Skeletal muscle satellite cell (primary cell): ENCODE results near the gene NOXO1. TPM values are rescaled to one million over a fixed set of nuclear protein-coding genes. Genes with fewer than 3 reads are reported as not detected.

Experiments
- H3K27me3 ChIP-seq: 2 replicates; pipeline ENCODE4 v1.7.0; 2013; ENCODE audit warnings: low read length; ENCODE audit not compliant: control insufficient read depth, insufficient read depth
- H3K36me3 ChIP-seq: 2 replicates; pipeline ENCODE4 v1.7.0; 2013; ENCODE audit warnings: mild to moderate bottlenecking, control low read depth, low read length; ENCODE audit not compliant: insufficient read depth
- H3K4me1 ChIP-seq: 2 replicates; pipeline ENCODE4 v1.7.0; 2013; ENCODE audit warnings: low read length; ENCODE audit not compliant: control insufficient read depth, insufficient read depth
- H3K4me2 ChIP-seq: 2 replicates; pipeline ENCODE4 v1.7.0; 2013; ENCODE audit warnings: mild to moderate bottlenecking, low read length
- H3K4me3 ChIP-seq: 2 replicates; pipeline ENCODE4 v1.7.0; 2013; ENCODE audit warnings: low read length
- H3K9ac ChIP-seq: 2 replicates; pipeline ENCODE4 v1.7.0; 2013; ENCODE audit warnings: mild to moderate bottlenecking, low read depth, low read length, moderate library complexity
- H3K9me3 ChIP-seq: replicated peaks from 2 replicates; pipeline ENCODE4 v1.7.0; 2013; ENCODE audit warnings: mild to moderate bottlenecking, control low read depth, low read length
- small RNA-seq: library from RNA; depleted of rRNA; stranded (forward); fragments of <200 nt; gene quantifications from one replicate; pipeline ENCODE3, GENCODE V24; 2012

NOXO1 gene

DNA sequence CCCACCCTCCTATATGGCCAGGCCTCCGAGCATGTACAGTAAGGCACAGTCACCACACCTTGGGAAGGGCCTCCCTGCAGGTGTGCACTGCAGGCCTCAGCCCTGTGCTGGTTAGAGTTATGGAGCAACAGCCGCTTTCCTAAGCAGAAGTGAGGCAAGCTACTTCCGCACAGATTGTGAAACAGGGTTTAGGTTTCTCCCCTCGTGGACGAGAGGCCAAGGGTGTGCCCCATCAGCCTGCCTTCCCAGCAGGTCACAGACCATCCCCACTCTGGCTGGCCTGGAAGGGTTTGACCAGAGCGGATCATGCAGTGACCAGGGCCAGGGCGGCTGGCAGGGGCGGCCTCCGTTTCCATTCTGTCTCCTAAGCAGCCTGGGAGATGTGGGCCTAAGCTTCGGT lies 43.0 kb downstream of the NOXO1 start:
- no peak overlapping the region for H3K4me3 ChIP-seq
- no peak overlapping the region for H3K9ac ChIP-seq
- peaks cover 25% of the 10 kb centered on the region for H3K36me3 ChIP-seq
- H3K4me2 ChIP-seq, result no peak overlapping the region
- H3K9me3 ChIP-seq, result no peaks in the 10 kb centered on the region
- peaks cover 3% of the 10 kb centered on the region for H3K27me3 ChIP-seq
- peaks cover 16% of the 10 kb centered on the region for H3K4me1 ChIP-seq

DNA sequence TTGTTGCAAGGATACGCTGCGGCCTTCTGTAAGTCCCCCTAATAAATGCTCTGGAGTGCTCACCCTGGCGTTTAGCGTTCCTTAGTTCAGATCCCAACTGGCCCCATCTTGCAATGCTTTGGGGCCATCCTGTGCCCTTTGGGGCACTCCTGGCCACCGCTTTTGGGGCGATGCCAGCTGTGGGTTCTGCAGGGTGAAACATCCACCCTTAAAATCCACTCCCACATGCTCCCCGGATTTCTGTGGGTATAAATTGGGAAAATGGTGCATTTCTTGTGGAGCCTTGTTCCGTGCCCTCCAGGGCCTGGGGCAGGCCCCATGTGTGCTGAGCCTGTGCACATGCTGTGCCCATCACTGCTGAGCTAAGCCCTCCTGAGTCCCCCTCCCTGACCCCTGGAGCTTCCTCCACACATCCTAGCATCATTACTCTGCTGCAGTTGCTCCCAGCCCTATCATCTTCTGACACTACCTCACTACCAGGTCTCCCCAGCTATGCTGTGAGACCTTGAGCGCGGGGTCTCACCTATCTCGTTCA lies 44.3 kb downstream of the NOXO1 start:
- Histone ChIP-seq H3K9ac (no peak overlapping the region), H3K4me1 (peaks cover 8% of the 10 kb centered on the region), H3K4me3 (no peak overlapping the region), H3K9me3 (no peaks in the 10 kb centered on the region), H3K4me2 (no peak overlapping the region), H3K27me3 (peaks cover 3% of the 10 kb centered on the region), H3K36me3 (peaks cover 25% of the 10 kb centered on the region)

DNA sequence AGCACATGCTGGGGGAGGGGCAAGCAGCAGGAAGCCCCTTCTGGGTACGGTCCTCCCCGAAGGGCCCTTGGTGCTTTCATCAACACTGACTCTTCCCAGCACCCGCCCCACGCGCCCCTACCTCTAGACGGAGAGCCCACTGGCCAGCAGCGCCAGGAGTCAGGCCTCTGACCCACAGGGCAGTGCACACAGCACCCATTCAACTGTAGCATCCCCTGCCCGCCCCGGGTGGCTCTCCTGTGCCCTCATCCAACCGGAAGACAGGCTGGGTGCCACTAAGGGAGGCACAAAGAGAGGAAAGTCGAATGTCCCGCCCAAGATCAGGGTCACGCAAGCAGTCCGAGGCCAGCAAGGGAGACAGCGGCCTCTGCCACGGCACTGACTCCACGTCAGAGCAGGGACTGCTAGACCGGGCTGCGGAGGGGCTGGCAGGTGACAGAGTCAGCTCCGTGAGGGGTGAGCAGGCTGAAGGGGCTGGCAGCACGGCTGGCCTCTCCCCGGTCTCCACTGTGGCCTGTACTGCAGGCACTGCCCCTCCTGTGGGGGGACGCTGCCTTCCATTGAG lies 48.1 kb downstream of the NOXO1 start:
- peaks cover 4% of the 10 kb centered on the region for H3K36me3 ChIP-seq
- no peak overlapping the region for H3K4me2 ChIP-seq
- H3K4me1 ChIP-seq, result peaks cover 7% of the 10 kb centered on the region
- H3K27me3 ChIP-seq, result peaks cover 3% of the 10 kb centered on the region
- H3K9me3 ChIP-seq, result no peaks in the 10 kb centered on the region
- H3K4me3 ChIP-seq, result no peak overlapping the region
- H3K9ac ChIP-seq, result no peak overlapping the region

DNA sequence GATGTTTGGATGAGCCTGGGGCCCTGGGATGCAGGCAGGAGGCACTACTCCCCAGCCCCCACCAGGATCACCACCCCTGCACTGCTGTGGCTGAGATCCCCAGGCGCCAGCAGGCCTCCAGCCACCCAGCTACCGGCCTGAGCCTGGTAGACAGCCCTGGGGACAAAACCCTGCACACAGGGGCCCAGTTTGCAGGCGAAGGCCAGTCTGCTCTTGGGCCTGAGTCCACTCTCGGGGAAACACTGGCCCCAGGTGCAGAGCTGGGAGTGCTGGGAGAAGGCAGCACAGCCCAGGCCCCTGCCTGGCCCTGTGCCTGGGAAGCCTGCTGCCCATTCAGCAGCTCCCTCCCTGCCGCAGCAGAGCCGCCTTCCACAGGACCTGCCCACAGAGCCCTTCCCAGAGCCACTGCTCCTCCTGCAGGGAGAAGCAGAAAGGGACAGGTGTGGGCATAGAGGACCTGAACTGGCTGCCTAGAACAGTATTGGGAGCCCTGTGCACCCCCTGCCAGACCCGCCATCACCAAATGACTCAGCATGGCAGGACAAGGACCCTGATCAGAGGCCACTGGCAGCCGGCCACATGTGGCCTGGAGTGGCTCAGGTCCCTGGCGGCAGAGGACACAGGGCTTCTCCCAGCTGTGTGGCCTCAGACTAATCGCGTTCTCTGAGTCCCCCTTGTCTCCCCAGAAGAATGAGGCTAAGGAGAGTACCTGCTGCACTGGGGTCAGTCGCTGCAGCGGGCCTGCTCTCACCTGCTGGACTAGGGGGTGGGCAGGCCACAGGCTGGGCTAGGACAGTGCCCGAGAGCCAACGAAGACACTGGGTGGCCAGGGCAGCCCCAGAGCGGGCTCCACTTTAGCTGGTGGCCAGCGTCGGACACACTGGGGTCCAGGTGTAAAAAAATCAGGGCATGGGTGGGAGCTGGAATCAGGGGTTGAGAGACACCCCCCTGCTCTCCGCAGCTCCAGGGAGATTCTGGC lies 48.9 kb downstream of the NOXO1 start:
- H3K4me1 ChIP-seq, result peaks cover 7% of the 10 kb centered on the region
- no peak overlapping the region for H3K4me2 ChIP-seq
- H3K36me3 ChIP-seq, result no peaks in the 10 kb centered on the region
- H3K9ac ChIP-seq, result no peak overlapping the region
- peaks cover 3% of the 10 kb centered on the region for H3K27me3 ChIP-seq
- H3K4me3 ChIP-seq, result no peak overlapping the region
- no peaks in the 10 kb centered on the region for H3K9me3 ChIP-seq

DNA sequence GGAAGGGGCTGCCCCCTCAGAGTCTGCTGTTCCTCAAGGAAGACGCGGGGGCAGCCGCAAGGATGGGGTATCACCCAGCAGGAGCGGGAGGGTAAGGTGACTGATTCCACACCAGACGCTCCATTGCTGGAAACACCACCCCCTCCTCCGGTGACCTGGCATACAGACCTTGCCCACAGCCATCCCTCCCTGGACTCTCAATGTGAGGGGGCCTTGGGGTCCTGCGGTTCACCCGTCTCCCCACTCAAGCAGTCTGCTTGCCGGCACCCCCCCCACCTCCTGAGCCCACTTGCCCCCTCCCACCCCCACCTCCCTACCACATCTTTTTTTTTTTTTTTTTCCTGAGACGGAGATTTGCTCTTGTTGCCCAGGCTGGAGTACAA lies 50.9 kb downstream of the NOXO1 start:
- no peak overlapping the region for H3K9ac ChIP-seq
- H3K4me3 ChIP-seq, result no peak overlapping the region
- H3K27me3 ChIP-seq, result peaks cover 6% of the 10 kb centered on the region
- H3K4me2 ChIP-seq, result no peak overlapping the region
- H3K4me1 ChIP-seq, result peaks cover 4% of the 10 kb centered on the region
- no peaks in the 10 kb centered on the region for H3K36me3 ChIP-seq
- no peaks in the 10 kb centered on the region for H3K9me3 ChIP-seq

DNA sequence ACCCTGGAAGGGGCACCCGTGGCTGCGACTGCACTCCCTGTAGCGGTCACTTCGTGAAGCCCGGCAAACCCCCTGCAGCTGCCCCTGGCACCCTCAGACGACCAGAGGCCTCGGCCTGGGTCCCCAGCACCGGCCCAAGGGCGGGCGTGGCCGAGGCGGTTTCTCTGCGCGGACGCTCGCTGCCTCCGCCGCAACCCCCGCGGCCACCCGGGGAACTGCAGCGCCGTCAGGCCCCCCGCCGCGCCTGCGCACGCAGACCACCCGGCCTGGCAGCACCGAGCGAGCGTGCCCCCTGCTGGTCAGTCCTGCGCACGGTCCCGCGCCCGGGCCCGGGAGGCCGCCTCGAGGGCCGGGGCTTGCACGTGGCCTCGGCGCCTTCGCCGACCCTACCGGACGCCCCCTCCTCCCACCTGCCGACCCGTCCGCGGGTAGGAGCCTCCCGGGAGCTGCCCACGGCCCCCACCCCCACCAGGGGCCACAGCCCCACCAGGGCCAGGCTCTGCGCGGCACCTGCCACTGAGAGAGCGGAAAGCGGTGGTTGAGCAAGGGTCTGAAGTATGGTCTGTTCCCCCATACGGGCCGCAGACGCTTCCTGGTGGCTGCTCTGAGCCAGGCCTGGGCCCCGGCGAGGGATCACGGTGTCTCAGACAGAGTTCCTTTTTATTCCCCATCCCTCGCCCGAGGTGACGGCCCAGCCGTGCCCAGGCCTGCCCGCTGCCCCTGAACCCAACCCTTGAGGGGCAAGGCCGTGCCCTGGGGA lies 51.5 kb downstream of the NOXO1 start:
- peak overlapping the region; percentile 72 for H3K9ac ChIP-seq

DNA sequence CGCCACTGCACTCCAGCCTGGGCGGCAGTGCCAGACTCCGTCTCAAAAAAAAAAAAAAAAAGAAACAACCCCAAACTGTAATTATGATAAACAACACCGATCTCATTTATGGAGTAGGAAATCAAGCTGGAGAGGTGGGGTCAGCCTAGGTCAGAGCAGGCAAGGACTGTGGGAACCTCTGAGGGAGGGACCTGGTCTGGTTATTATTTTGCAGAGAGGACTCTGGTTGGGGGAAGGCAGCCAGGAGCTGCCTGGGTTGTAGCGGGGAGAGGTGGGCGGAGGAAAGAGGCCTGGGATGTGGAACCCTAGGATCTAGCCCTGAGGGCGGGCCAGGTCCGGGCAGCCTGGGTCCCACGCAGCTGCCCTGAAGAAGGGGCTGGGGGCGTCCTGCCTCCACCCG lies 52.2 kb downstream of the NOXO1 start:
- Histone ChIP-seq H3K4me2 (peak overlapping the region; percentile 92), H3K9ac (peak overlapping the region; percentile 72), H3K27me3 (peaks cover 16% of the 10 kb centered on the region), H3K4me1 (peaks cover 4% of the 10 kb centered on the region), H3K4me3 (peak overlapping the region; percentile 77), H3K36me3 (no peaks in the 10 kb centered on the region), H3K9me3 (no peaks in the 10 kb centered on the region)

More for the DNA sequence above, 51.5 kb downstream of the NOXO1 start:
- H3K9me3 ChIP-seq, result no peaks in the 10 kb centered on the region
- peaks cover 9% of the 10 kb centered on the region for H3K27me3 ChIP-seq
- H3K4me3 ChIP-seq, result peak overlapping the region; percentile 77
- H3K4me2 ChIP-seq, result peak overlapping the region; percentile 92
- no peaks in the 10 kb centered on the region for H3K36me3 ChIP-seq
- H3K4me1 ChIP-seq, result peaks cover 4% of the 10 kb centered on the region

Small RNA genes within 50 kb of the gene (small RNA-seq; reads per million reads assigned to genes)
- gene AC005363.2 (not detected), gene RN7SL219P (not detected), gene SNORA10 (not detected), gene SNORA64 (not detected)
